GM12878 (cell line): ENCODE data around the gene PSTPIP2. TPM values are rescaled to one million over a fixed set of nuclear protein-coding genes. Genes with fewer than 3 reads are reported as not detected.
A peak's percentile ranks its signal among the peaks of the same experiment; 100 is the strongest.

ENCODE experiments used
- ATAC-seq: fragments of 200-7000 bp; cut with Tn5 transposase; 3 replicates; pipeline ENCODE4 v1.9.1; 2020; ENCODE audit warnings: mild to moderate bottlenecking, moderate library complexity
- BruUV-seq: library from RNA; stranded (reverse); fragments of 400-500 nt; replicated peaks from 2 replicates; lab custom pipeline; 2021; lab: Mats Ljungman, UMichigan
- CTCF ChIA-PET: fragments of 300-600 bp; sonication (Branson Sonifier 250); formaldehyde crosslinking; extraction: SDS; loops from one replicate; lab custom pipeline; 2021; ENCODE audit warnings: inconsistent platforms; lab: Yijun Ruan, JAX
- POLR2A ChIA-PET: fragments of 350-600 bp; formaldehyde crosslinking; extraction: SDS; loops from one replicate; lab custom pipeline; 2021; ENCODE audit warnings: inconsistent platforms; lab: Charles Lee
- RAD21 ChIA-PET: fragments of 300-600 bp; sonication (Branson Sonifier 250); formaldehyde crosslinking; loops from one replicate; lab custom pipeline; 2023; ENCODE audit warnings: antibody characterized with exemption; ENCODE audit not compliant: unreplicated experiment; lab: Charles Lee
- SMC1A ChIA-PET: fragments of 300-600 bp; sonication (Branson Sonifier 250); formaldehyde crosslinking; loops from one replicate; lab custom pipeline; 2023; ENCODE audit not compliant: unreplicated experiment, uncharacterized antibody; lab: Charles Lee
- DNase-seq: peaks from one replicate; pipeline ENCODE4 v3.0.0-alpha.2; 2011; ENCODE audit warnings: low read depth, low spot score
- FAIRE-seq: peaks from 3 replicates; lab custom pipeline; 2011; peaks lifted over from hg19 to GRCh38; lab: Jason Lieb, UNC
- H2AFZ ChIP-seq: 2 replicates; pipeline ENCODE4 v1.6.0; 2011; ENCODE audit warnings: low read depth, low read length, control low read depth; ENCODE audit not compliant: control insufficient read depth
- H3K27ac ChIP-seq: 2 replicates; pipeline ENCODE4 v1.5.1; 2011; ENCODE audit warnings: control low read depth; ENCODE audit not compliant: control insufficient read depth, insufficient read depth
- H3K27me3 ChIP-seq, 2 experiments: replicated peaks in 1 of 2; 2 replicates each; pipeline versions ENCODE4 v1.6.0 to v1.6.1; 2011; ENCODE audit warnings: low read length in 1 of 2; ENCODE audit not compliant: control insufficient read depth in 2 of 2, insufficient read depth in 2 of 2
- H3K36me3 ChIP-seq, 2 experiments: 2 replicates each; pipeline ENCODE4 v1.5.1; 2011; ENCODE audit warnings: low read length in 1 of 2; ENCODE audit not compliant: control insufficient read depth in 2 of 2, insufficient read depth in 2 of 2
- H3K4me1 ChIP-seq: 2 replicates; pipeline ENCODE4 v1.6.1; 2011; ENCODE audit warnings: mild to moderate bottlenecking, low read length, moderate library complexity, mixed read lengths; ENCODE audit not compliant: control insufficient read depth, insufficient read depth
- H3K4me2 ChIP-seq: 2 replicates; pipeline ENCODE4 v1.6.0; 2011; ENCODE audit warnings: control low read depth; ENCODE audit not compliant: control insufficient read depth, insufficient read depth
- H3K4me3 ChIP-seq: fragments of 200-600 bp; sonication (generic); 2 replicates; pipeline ENCODE4 v1.5.1; 2016
- H3K79me2 ChIP-seq: 2 replicates; pipeline ENCODE4 v1.6.0; 2011; ENCODE audit warnings: low read length; ENCODE audit not compliant: control insufficient read depth, insufficient read depth
- H3K9ac ChIP-seq: 2 replicates; pipeline ENCODE4 v1.8.0; 2011; ENCODE audit warnings: low read length, control low read depth, mixed read lengths; ENCODE audit not compliant: control insufficient read depth, insufficient read depth
- H3K9me3 ChIP-seq: replicated peaks from 3 replicates; pipeline ENCODE4 v1.5.1; 2011; ENCODE audit warnings: mild to moderate bottlenecking, low read length; ENCODE audit not compliant: control insufficient read depth, insufficient read depth
- H4K20me1 ChIP-seq: 2 replicates; pipeline ENCODE4 v1.6.0; 2011; ENCODE audit not compliant: control insufficient read depth, insufficient read depth
- BMI1 ChIP-seq: fragments of 450-650 bp; IDR thresholded peaks from 2 replicates; pipeline ENCODE4 v1.6.1; 2016; ENCODE audit warnings: mild to moderate bottlenecking, moderate library complexity, borderline replicate concordance
- BRCA1 ChIP-seq: IDR thresholded peaks from 2 replicates; pipeline ENCODE4 v1.6.1; 2011; ENCODE audit warnings: low read depth, low read length, improper control_type of control experiment
- CBFB ChIP-seq: IDR thresholded peaks from 2 replicates; pipeline ENCODE4 v1.6.1; 2016; ENCODE audit warnings: antibody characterized with exemption, low read depth
- CHD1 ChIP-seq: IDR thresholded peaks from 2 replicates; pipeline ENCODE4 v1.6.1; 2012; ENCODE audit warnings: low read depth, low read length, improper control_type of control experiment
- CUX1 ChIP-seq: IDR thresholded peaks from 2 replicates; pipeline ENCODE4 v1.6.1; 2012; ENCODE audit warnings: improper control_type of control experiment, low read depth, low read length; ENCODE audit not compliant: insufficient replicate concordance
- EED ChIP-seq: sonication (generic); IDR thresholded peaks from 2 replicates; pipeline ENCODE4 v1.6.1; 2016; ENCODE audit warnings: antibody characterized with exemption, low read depth
- EP300 ChIP-seq, 2 experiments: fragments of 150-350 bp in 1 of 2; IDR thresholded peaks; 2 replicates each; pipeline ENCODE4 v1.6.1; 2011 to 2012; ENCODE audit warnings: low read depth in 2 of 2, low read length in 2 of 2, borderline replicate concordance in 1 of 2, improper control_type of control experiment in 1 of 2, inconsistent platforms in 1 of 2; ENCODE audit not compliant: control insufficient read depth in 1 of 2
- FOXK2 ChIP-seq: fragments of 450-650 bp; IDR thresholded peaks from 2 replicates; pipeline ENCODE4 v1.6.1; 2017; ENCODE audit warnings: mild to moderate bottlenecking, moderate library complexity
- FOXM1 ChIP-seq: IDR thresholded peaks from 2 replicates; pipeline ENCODE4 v1.6.1; 2012; ENCODE audit warnings: low read depth, mild to moderate bottlenecking, inconsistent platforms, low read length, moderate library complexity
- HDAC2 ChIP-seq: fragments of 200-600 bp; sonication (generic); IDR thresholded peaks from 2 replicates; pipeline ENCODE4 v1.6.1; 2017
- KDM1A ChIP-seq: fragments of 200-600 bp; sonication (generic); IDR thresholded peaks from 2 replicates; pipeline ENCODE4 v1.6.1; 2016; ENCODE audit warnings: borderline replicate concordance
- MEF2A ChIP-seq: IDR thresholded peaks from 2 replicates; pipeline ENCODE4 v1.6.1; 2011; ENCODE audit warnings: low read depth, mild to moderate bottlenecking, low read length, moderate library complexity; ENCODE audit not compliant: insufficient read depth
- MXI1 ChIP-seq: fragments of 150-350 bp; IDR thresholded peaks from 2 replicates; pipeline ENCODE4 v1.6.1; 2011; ENCODE audit warnings: low read depth, mild to moderate bottlenecking, inconsistent platforms, low read length, improper control_type of control experiment
- NBN ChIP-seq: fragments of 450-650 bp; IDR thresholded peaks from 2 replicates; pipeline ENCODE4 v1.6.1; 2016
- NFYB ChIP-seq: IDR thresholded peaks from 2 replicates; pipeline ENCODE4 v1.6.1; 2011; ENCODE audit warnings: low read depth, mild to moderate bottlenecking, low read length, improper control_type of control experiment, moderate library complexity; ENCODE audit not compliant: insufficient read depth
- NR2C2 ChIP-seq: IDR thresholded peaks from 2 replicates; pipeline ENCODE4 v1.6.1; 2011; ENCODE audit warnings: borderline replicate concordance, low read depth; ENCODE audit not compliant: control insufficient read depth, insufficient read length
- POLR2A ChIP-seq: IDR thresholded peaks from 2 replicates; pipeline ENCODE4 v1.6.1; 2011; ENCODE audit warnings: low read depth, mild to moderate bottlenecking, low read length
- SREBF1 ChIP-seq: IDR thresholded peaks from 2 replicates; pipeline ENCODE4 v1.6.1; 2012; ENCODE audit warnings: mild to moderate bottlenecking, low read length
- TCF12 ChIP-seq: IDR thresholded peaks from 2 replicates; pipeline ENCODE4 v1.6.1; 2011; ENCODE audit warnings: low read depth, mild to moderate bottlenecking, low read length
- ZBED1 ChIP-seq: IDR thresholded peaks from 2 replicates; pipeline ENCODE4 v1.6.1; 2016; ENCODE audit warnings: borderline replicate concordance
- ZNF24 ChIP-seq: fragments of 450-650 bp; IDR thresholded peaks from 2 replicates; pipeline ENCODE4 v1.6.1; 2017; ENCODE audit warnings: antibody characterized with exemption, mild to moderate bottlenecking
- ZNF384 ChIP-seq: IDR thresholded peaks from 2 replicates; pipeline ENCODE4 v1.6.1; 2012; ENCODE audit warnings: low read depth, mild to moderate bottlenecking, low read length, improper control_type of control experiment, borderline replicate concordance
- WGBS: methylation state at CpG from one replicate; pipeline ENCODE4 v1.1.6; 2016; ENCODE audit warnings: low lambda C conversion rate; ENCODE audit not compliant: insufficient replicate concordance, insufficient coverage; ENCODE audit errors: missing lambda C conversion rate; 5-methylcytosine and 5-hydroxymethylcytosine counted together
- in situ Hi-C: fragments of 300-500 bp; cut with MboI; formaldehyde crosslinking; loops from 9 replicates; pipeline ENCODE4 v1.14.3; 2018; ENCODE audit warnings: mixed read lengths
- intact Hi-C: fragments of 100-400 bp; cut with micrococcal nuclease; formaldehyde crosslinking; loops from one replicate; pipeline ENCODE4 v1.14.2; 2022; ENCODE audit not compliant: unreplicated experiment
- polyA plus RNA-seq, 11 experiments: library from polyadenylated mRNA; depleted of rRNA in 4 of 11; unstranded in 6 of 11; stranded (reverse) in 5 of 11; fragments of >200 nt; fragmentation: Nextera tagmentation in 4 of 11; fragmentation: Illumina TruSeq in 1 of 11; extraction: Ambion mirVana in 4 of 11; extraction: Trizol in 1 of 11; gene quantifications; 1 replicate in 1 of 11; 2 replicates in 10 of 11; pipeline versions ENCODE4 v1.2.1 to v1.2.3, GENCODE V29; 2011 to 2016; ENCODE audit warnings: inconsistent platforms in 2 of 11, missing spikeins in 2 of 11, low read depth in 1 of 11
- total RNA-seq, 4 experiments: library from RNA; depleted of rRNA in 3 of 4; stranded (reverse); fragments of >200 nt in 3 of 4; fragmentation: Illumina TruSeq in 1 of 4; extraction: Trizol in 1 of 4; gene quantifications; 2 replicates each; pipeline versions ENCODE4 v1.2.1 to v1.2.3, GENCODE V29; 2013 to 2021

The PSTPIP2 gene
- total and polyA plus RNA-seq, 10 of the 15 experiments (the other 5 are each of a cell fraction or from before 2014, with no cell fraction given), result 0.69 to 38.4 (median 24.7) TPM

GRCh38 chr18:46096651-46097300, 24.7 kb upstream of the PSTPIP2 start:
- no peak for DNase-seq
- Histone ChIP-seq H3K9me3 (no peaks in the 10 kb centered on the region; the same call in 2 of the 3 replicates), H3K27ac (peak overlapping the region; percentile 89), H3K36me3 (peaks cover 0 to 18% of the 10 kb centered on the region in 2 experiments; a peak in 2 of 4 replicates), H3K79me2 (peaks cover 55% of the 10 kb centered on the region), H3K4me1 (no peaks in the 10 kb centered on the region; the same call in 1 of the 2 replicates), H3K9ac (peak overlapping the region; percentile 69), H3K27me3 (no peaks in the 10 kb centered on the region), H4K20me1 (peaks cover 2% of the 10 kb centered on the region; the same call in 1 of the 2 replicates), H3K4me2 (peak overlapping the region; percentile 66), H2AFZ (no peak overlapping the region), H3K4me3 (peak overlapping the region; percentile 77)
- WGBS, result 6% methylated on average over 22 of the region's 22 CpGs
- ChIA-PET RAD21 (interaction anchor here (0.6 to 1.3 kb wide), 3 partner anchors 23 to 218 kb away, joined by 3 to 5 read pairs (median 4); no protein-coding TSS in a partner anchor), CTCF (interaction anchor here (0.6 to 1.2 kb wide), 3 partner anchors 23 to 752 kb away, joined by 4 read pairs; no protein-coding TSS in a partner anchor), POLR2A (interaction anchor here (0.6 to 2.4 kb wide), 8 partner anchors 10 to 1255 kb away, joined by 3 to 9 read pairs (median 3); no protein-coding TSS in a partner anchor), SMC1A (interaction anchor here (0.6 to 1.6 kb wide), 4 partner anchors 17 to 205 kb away, joined by 3 to 6 read pairs (median 4); a partner anchor contains a TSS)
- in situ Hi-C loops (no loop called here), intact Hi-C loops (no loop called here)
- ATAC-seq, result peak; percentile 41
- no peak for FAIRE-seq
- BruUV-seq, result TSS peak; percentile 79
- TF ChIP-seq FOXM1, result no peak
- no peak for TF ChIP-seq NFYB
- TF ChIP-seq ZNF384, result peak; percentile 24; the same call in 1 of the 2 replicates
- no peak for TF ChIP-seq HDAC2
- TF ChIP-seq SREBF1, result no peak
- no peak for TF ChIP-seq KDM1A
- TF ChIP-seq BRCA1, result no peak
- TF ChIP-seq CUX1, result no peak
- TF ChIP-seq FOXK2, result no peak
- no peak for TF ChIP-seq ZBED1
- TF ChIP-seq EED, result no peak
- TF ChIP-seq POLR2A, result 0 out of 2 replicates have a peak, but pooled peaks have one; percentile 18
- no peak for TF ChIP-seq ZNF24
- TF ChIP-seq NR2C2, result no peak
- no peak for TF ChIP-seq EP300 (IDR thresholded peaks at IDR 0.05; ENCODE audit: borderline replicate concordance in 1 of 2, control insufficient read depth in 1 of 2, low read depth in 2 of 2, low read length in 2 of 2)
- no peak for TF ChIP-seq MXI1
- TF ChIP-seq NBN, result 0 out of 2 replicates have a peak, but pooled peaks have one; percentile 63
- no peak for TF ChIP-seq TCF12
- TF ChIP-seq CBFB, result no peak
- TF ChIP-seq CHD1, result no peak
- no peak for TF ChIP-seq BMI1
- TF ChIP-seq MEF2A, result no peak
